DOHH2 (cell line): ENCODE results near the gene IGFL4.

ENCODE experiments used
- H3F3A ChIP-seq: fragments of 200-600 bp; sonication (generic), shearing (Covaris generic); 2 replicates; pipeline ENCODE4 v1.6.0; 2016; ENCODE audit warnings: antibody characterized with exemption, mild to moderate bottlenecking; ENCODE audit not compliant: control insufficient read depth, insufficient read depth
- H3K27ac ChIP-seq: fragments of 200-600 bp; sonication (generic); 2 replicates; pipeline ENCODE4 v1.5.1; 2014; ENCODE audit warnings: low read depth, mild to moderate bottlenecking, low read length, moderate library complexity
- H3K27me3 ChIP-seq: fragments of 200-600 bp; sonication (generic); 2 replicates; pipeline ENCODE4 v1.6.1; 2014; ENCODE audit warnings: mild to moderate bottlenecking, low read length, mixed read lengths; ENCODE audit not compliant: control insufficient read depth
- H3K36me3 ChIP-seq: fragments of 200-600 bp; sonication (generic); 2 replicates; pipeline ENCODE4 v1.6.1; 2014; ENCODE audit warnings: mild to moderate bottlenecking, low read length, moderate library complexity, mixed read lengths; ENCODE audit not compliant: control insufficient read depth
- H3K4me1 ChIP-seq: fragments of 200-600 bp; sonication (generic); 2 replicates; pipeline ENCODE4 v1.6.1; 2014; ENCODE audit warnings: mild to moderate bottlenecking, low read length, mixed read lengths; ENCODE audit not compliant: control insufficient read depth
- H3K4me2 ChIP-seq: fragments of 200-600 bp; sonication (generic); 2 replicates; pipeline ENCODE4 v1.6.0; 2014; ENCODE audit warnings: mild to moderate bottlenecking, low read length, moderate library complexity
- H3K4me3 ChIP-seq: fragments of 200-600 bp; sonication (generic); 2 replicates; pipeline ENCODE4 v1.5.1; 2014; ENCODE audit warnings: mild to moderate bottlenecking, low read length, mixed read lengths
- H3K79me2 ChIP-seq: fragments of 200-600 bp; sonication (generic); 2 replicates; pipeline ENCODE4 v1.6.1; 2014; ENCODE audit warnings: mild to moderate bottlenecking, low read length, mixed read lengths; ENCODE audit not compliant: control insufficient read depth
- H3K9me2 ChIP-seq: fragments of 200-600 bp; sonication (generic); replicated peaks from 2 replicates; pipeline ENCODE4 v1.6.1; 2014; ENCODE audit warnings: mild to moderate bottlenecking, low read length, mixed read lengths; ENCODE audit not compliant: control insufficient read depth
- H3K9me3 ChIP-seq: fragments of 200-600 bp; sonication (generic); 2 replicates; pipeline ENCODE4 v1.6.1; 2014; ENCODE audit warnings: antibody characterized with exemption, low read length, mixed read lengths; ENCODE audit not compliant: control insufficient read depth, insufficient read depth
- H4K20me1 ChIP-seq: fragments of 200-600 bp; sonication (generic); 2 replicates; pipeline ENCODE4 v1.6.0; 2014; ENCODE audit warnings: low read depth, mild to moderate bottlenecking, antibody characterized with exemption, low read length, moderate library complexity; ENCODE audit not compliant: control insufficient read depth, insufficient read depth
- CTCF ChIP-seq: fragments of 200-600 bp; sonication (generic); IDR thresholded peaks from one replicate; pipeline ENCODE4 v1.5.1; 2014; ENCODE audit warnings: antibody characterized with exemption, mild to moderate bottlenecking, low read depth, low read length; ENCODE audit not compliant: poor library complexity, severe bottlenecking
- EZH2phosphoT487 ChIP-seq: fragments of 200-600 bp; sonication (generic); IDR thresholded peaks from 2 replicates; pipeline ENCODE4 v1.6.1; 2017; ENCODE audit warnings: borderline replicate concordance, mild to moderate bottlenecking, antibody characterized with exemption, low read length, moderate library complexity, mixed read lengths

The IGFL4 gene

GRCh38 chr19:46065486-46066071, 24.8 kb upstream of the IGFL4 start:
- Histone ChIP-seq H3K27ac (no peak overlapping the region), H3K27me3 (peaks cover 32% of the 10 kb centered on the region), H3K4me3 (no peak overlapping the region), H3K9me2 (no peaks in the 10 kb centered on the region), H4K20me1 (no peaks in the 10 kb centered on the region), H3F3A (no peaks in the 10 kb centered on the region), H3K4me2 (no peak overlapping the region), H3K79me2 (no peaks in the 10 kb centered on the region), H3K9me3 (no peaks in the 10 kb centered on the region), H3K4me1 (no peaks in the 10 kb centered on the region), H3K36me3 (no peaks in the 10 kb centered on the region)
- no peak for TF ChIP-seq CTCF
- TF ChIP-seq EZH2phosphoT487, result no peak

GRCh38 chr19:46063201-46063600, 22.4 kb upstream of the IGFL4 start:
- peaks cover 13% of the 10 kb centered on the region for H3K27me3 ChIP-seq

GRCh38 chr19:46060012-46060411, 19.2 kb upstream of the IGFL4 start:
- no peaks in the 10 kb centered on the region for H3K4me1 ChIP-seq
- no peaks in the 10 kb centered on the region for H3K9me2 ChIP-seq
- H4K20me1 ChIP-seq, result no peaks in the 10 kb centered on the region
- peaks cover 8% of the 10 kb centered on the region for H3K27me3 ChIP-seq
- H3K79me2 ChIP-seq, result no peaks in the 10 kb centered on the region
- no peak overlapping the region for H3K27ac ChIP-seq
- no peak overlapping the region for H3K4me2 ChIP-seq
- no peaks in the 10 kb centered on the region for H3F3A ChIP-seq
- H3K9me3 ChIP-seq, result 0 out of 2 replicates have a peak, but pooled peaks cover 3% of the 10 kb centered on the region
- TF ChIP-seq EZH2phosphoT487 (no peak), CTCF (no peak)
- no peaks in the 10 kb centered on the region for H3K36me3 ChIP-seq
- no peak overlapping the region for H3K4me3 ChIP-seq

More at GRCh38 chr19:46063201-46063600, 22.4 kb upstream of the IGFL4 start:
- no peaks in the 10 kb centered on the region for H4K20me1 ChIP-seq
- no peaks in the 10 kb centered on the region for H3K79me2 ChIP-seq
- 0 out of 2 replicates have a peak, but pooled peaks cover 3% of the 10 kb centered on the region for H3K9me3 ChIP-seq
- H3F3A ChIP-seq, result no peaks in the 10 kb centered on the region
- TF ChIP-seq EZH2phosphoT487 (no peak), CTCF (no peak)
- no peaks in the 10 kb centered on the region for H3K36me3 ChIP-seq
- H3K4me2 ChIP-seq, result no peak overlapping the region
- H3K27ac ChIP-seq, result no peak overlapping the region
- H3K9me2 ChIP-seq, result no peaks in the 10 kb centered on the region
- no peaks in the 10 kb centered on the region for H3K4me1 ChIP-seq
- no peak overlapping the region for H3K4me3 ChIP-seq
